NCI-H1417 treated with DMSO at 0.1 percent for 48 hours (cell line): ENCODE data around the gene TSSK6.

Experiments
- DNase-seq: peaks from one replicate; lab custom pipeline; 2025; lab: John Stamatoyannopoulos, UW

TSSK6 gene

GRCh38 chr19:19514881-19515641, at the start of gene TSSK6:
Gene TSSK6, minus strand, starts transcription at chr19:19515548. Its CDS starts 121 bp downstream, at chr19:19515427.
- no peak for DNase-seq

- no peak for DNase-seq
Observed at GRCh38 chr19:19563348-19563848, 48.0 kb upstream of the TSSK6 start.

GRCh38 chr19:19562665-19563347, 47.5 kb upstream of the TSSK6 start:
- DNase-seq, result no peak

- DNase-seq, result no peak
Observed at GRCh38 chr19:19561946-19562664, 46.8 kb upstream of the TSSK6 start.

GRCh38 chr19:19559931-19560330, 44.6 kb upstream of the TSSK6 start:
- DNase-seq, result no peak

- no peak for DNase-seq
Observed at GRCh38 chr19:19558636-19559035, 43.3 kb upstream of the TSSK6 start.

- DNase-seq, result no peak
Observed at GRCh38 chr19:19558055-19558454, 42.7 kb upstream of the TSSK6 start.

- DNase-seq, result no peak
Observed at GRCh38 chr19:19554074-19555023, 39.0 kb upstream of the TSSK6 start.

GRCh38 chr19:19553670-19554069, 38.3 kb upstream of the TSSK6 start:
- DNase-seq, result no peak

GRCh38 chr19:19552798-19553197, 37.5 kb upstream of the TSSK6 start:
- no peak for DNase-seq

GRCh38 chr19:19551853-19552192, 36.5 kb upstream of the TSSK6 start:
- DNase-seq, result no peak

- no peak for DNase-seq
Observed at GRCh38 chr19:19550972-19551852, 35.9 kb upstream of the TSSK6 start.

- DNase-seq, result no peak
Observed at GRCh38 chr19:19550485-19550929, 35.2 kb upstream of the TSSK6 start.

GRCh38 chr19:19549804-19550464, 34.6 kb upstream of the TSSK6 start:
- DNase-seq, result no peak

- no peak for DNase-seq
Observed at GRCh38 chr19:19548915-19549759, 33.8 kb upstream of the TSSK6 start.

GRCh38 chr19:19547674-19548336, 32.5 kb upstream of the TSSK6 start:
- DNase-seq, result no peak

GRCh38 chr19:19546751-19547162, 31.4 kb upstream of the TSSK6 start:
- DNase-seq, result no peak

GRCh38 chr19:19545707-19546106, 30.4 kb upstream of the TSSK6 start:
- no peak for DNase-seq
